K562 (cell line): ENCODE data around the gene MCM7. TPM values are rescaled to one million over a fixed set of nuclear protein-coding genes. Genes with fewer than 3 reads are reported as not detected.

Experiments used
- ATF2 ChIP-seq: sonication (generic); formaldehyde crosslinking; IDR thresholded peaks from 2 replicates; pipeline ENCODE4 v1.8.1; 2022; ENCODE audit warnings: missing genetic modification reagents
- BRD4 ChIP-seq: fragments of 200-600 bp; sonication (generic); IDR thresholded peaks from 2 replicates; pipeline ENCODE4 v1.6.1; 2017; ENCODE audit warnings: inconsistent platforms
- CBFA2T3 ChIP-seq: fragments of 450-650 bp; IDR thresholded peaks from 2 replicates; pipeline ENCODE4 v1.6.1; 2017
- CCNT2 ChIP-seq: IDR thresholded peaks from 2 replicates; pipeline ENCODE4 v1.6.1; 2011; ENCODE audit warnings: borderline replicate concordance, low read depth, mild to moderate bottlenecking, moderate library complexity, mixed read lengths, low read length; ENCODE audit not compliant: insufficient read length; ENCODE audit errors: extremely low read depth
- DMBX1 ChIP-seq: fragments of 250-450 bp; sonication (Bioruptor Pico); IDR thresholded peaks from 2 replicates; pipeline ENCODE4 v1.8.0; 2022; ENCODE audit warnings: inconsistent platforms, mild to moderate bottlenecking, moderate library complexity, borderline replicate concordance
- EP300 ChIP-seq: IDR thresholded peaks from 2 replicates; pipeline ENCODE4 v1.6.1; 2012; ENCODE audit warnings: low read length, improper control_type of control experiment
- GTF2A2 ChIP-seq: IDR thresholded peaks from 2 replicates; pipeline ENCODE4 v1.6.1; 2016; ENCODE audit warnings: mild to moderate bottlenecking, missing genetic modification characterization, missing compliant biosample characterization
- GTF2E2 ChIP-seq: fragments of 200-800 bp; sonication (Bioruptor generic); IDR thresholded peaks from 2 replicates; pipeline ENCODE4 v1.6.1; 2016; ENCODE audit warnings: missing genetic modification characterization, missing compliant biosample characterization
- HDAC1 ChIP-seq, 2 experiments: fragments of 450-650 bp; IDR thresholded peaks; 2 replicates each; pipeline ENCODE4 v1.6.1; 2016 to 2017; ENCODE audit warnings: inconsistent platforms in 1 of 2, mild to moderate bottlenecking in 1 of 2, moderate library complexity in 1 of 2
- HOXB6 ChIP-seq: fragments of 250-450 bp; sonication (Bioruptor Pico); IDR thresholded peaks from 2 replicates; pipeline ENCODE4 v1.5.1; 2022; ENCODE audit warnings: mild to moderate bottlenecking, borderline replicate concordance
- KDM2B ChIP-seq: fragments of 250-450 bp; sonication (Bioruptor Pico); IDR thresholded peaks from 2 replicates; pipeline ENCODE4 v1.8.0; 2021; ENCODE audit warnings: mild to moderate bottlenecking, moderate library complexity
- LEF1 ChIP-seq: fragments of 450-650 bp; IDR thresholded peaks from 2 replicates; pipeline ENCODE4 v1.6.1; 2016; ENCODE audit warnings: mild to moderate bottlenecking
- MECOM ChIP-seq: fragments of 250-450 bp; sonication (Bioruptor Pico); IDR thresholded peaks from 2 replicates; pipeline ENCODE4 v1.8.0; 2022; ENCODE audit warnings: inconsistent platforms
- NCOR1 ChIP-seq: fragments of 450-650 bp; IDR thresholded peaks from 2 replicates; pipeline ENCODE4 v1.6.1; 2016; ENCODE audit warnings: mild to moderate bottlenecking, moderate library complexity
- NFRKB ChIP-seq: fragments of 450-650 bp; IDR thresholded peaks from 2 replicates; pipeline ENCODE4 v1.6.1; 2016; ENCODE audit warnings: low read depth
- NFXL1 ChIP-seq: fragments of 450-650 bp; formaldehyde crosslinking; IDR thresholded peaks from 2 replicates; pipeline ENCODE4 v1.4.0; 2021; ENCODE audit warnings: mild to moderate bottlenecking
- POLR2AphosphoS5 ChIP-seq: IDR thresholded peaks from 2 replicates; pipeline ENCODE4 v1.6.1; 2011; ENCODE audit warnings: mild to moderate bottlenecking, low read depth, low read length, moderate library complexity; ENCODE audit not compliant: control insufficient read depth, insufficient read depth
- RNF2 ChIP-seq: sonication (generic); IDR thresholded peaks from 2 replicates; pipeline ENCODE4 v1.6.1; 2016
- SMAD3 ChIP-seq: fragments of 450-650 bp; formaldehyde crosslinking; conservative IDR thresholded peaks from 2 replicates; pipeline ENCODE4 v1.4.0; 2020; ENCODE audit warnings: mild to moderate bottlenecking
- SMARCA4 ChIP-seq: fragments of 450-650 bp; IDR thresholded peaks from 2 replicates; pipeline ENCODE4 v1.6.1; 2016
- SOX6 ChIP-seq: fragments of 450-650 bp; IDR thresholded peaks from 2 replicates; pipeline ENCODE4 v1.6.1; 2014; ENCODE audit warnings: mild to moderate bottlenecking
- STAT5A ChIP-seq: IDR thresholded peaks from 2 replicates; pipeline ENCODE4 v1.6.1; 2012; ENCODE audit warnings: low read length, inconsistent platforms, borderline replicate concordance
- TAL1 ChIP-seq: fragments of 450-650 bp; IDR thresholded peaks from 2 replicates; pipeline ENCODE4 v1.6.1; 2016; ENCODE audit warnings: mild to moderate bottlenecking
- TARDBP ChIP-seq: fragments of 450-650 bp; IDR thresholded peaks from 2 replicates; pipeline ENCODE4 v1.6.1; 2016
- THAP7 ChIP-seq: fragments of 250-450 bp; sonication (Bioruptor Pico); IDR thresholded peaks from 2 replicates; pipeline ENCODE4 v1.5.0; 2021
- TOE1 ChIP-seq, 2 experiments: fragments of 450-650 bp in 1 of 2; sonication (generic) in 1 of 2; formaldehyde crosslinking in 1 of 2; IDR thresholded peaks; 2 replicates each; pipeline versions ENCODE4 v1.7.1 to v1.8.0; 2016 to 2022; ENCODE audit warnings: borderline replicate concordance in 2 of 2, mild to moderate bottlenecking in 2 of 2, antibody characterized with exemption in 1 of 2, inconsistent platforms in 1 of 2, low read depth in 1 of 2, missing genetic modification reagents in 1 of 2, moderate library complexity in 1 of 2
- ZNF584 ChIP-seq: fragments of 200-800 bp; sonication (Bioruptor generic); IDR thresholded peaks from 2 replicates; pipeline ENCODE4 v1.6.1; 2016; ENCODE audit warnings: low read depth, mild to moderate bottlenecking, missing genetic modification characterization, missing compliant biosample characterization
- polyA plus RNA-seq, 8 experiments: library from polyadenylated mRNA; depleted of rRNA in 4 of 8; stranded (reverse) in 5 of 8; unstranded in 3 of 8; fragments of >200 nt; fragmentation: Nextera tagmentation in 2 of 8; fragmentation: Illumina TruSeq in 1 of 8; extraction: Ambion mirVana in 2 of 8; extraction: Trizol in 1 of 8; gene quantifications; 2 replicates each; pipeline versions ENCODE4 v1.2.1 to v1.2.3, GENCODE V29; 2011 to 2014; ENCODE audit warnings: inconsistent platforms in 1 of 8, missing spikeins in 1 of 8
- total RNA-seq, 7 experiments: library from RNA; depleted of rRNA in 6 of 7; stranded (reverse); fragments of >200 nt in 6 of 7; fragmentation: Illumina TruSeq in 2 of 7; extraction: Trizol in 2 of 7; gene quantifications; 2 replicates each; pipeline versions ENCODE4 v1.2.1 to v1.2.3, GENCODE V29; 2011 to 2021; ENCODE audit warnings: low replicate concordance in 1 of 7
- TF ChIP-seq, protein P1 (sequence below): sonication (generic); formaldehyde crosslinking; IDR thresholded peaks from 2 replicates; pipeline ENCODE4 v1.8.0; 2022; ENCODE audit warnings: missing genetic modification reagents, mild to moderate bottlenecking, moderate library complexity, borderline replicate concordance

The MCM7 gene
- total and polyA plus RNA-seq, 9 of the 15 experiments (the other 6 are each of a cell fraction or from before 2014, with no cell fraction given): 329 to 856 (median 437) TPM

GRCh38 chr7:100126931-100127865 is 26.0 kb upstream of the MCM7 start, which contains the start of gene MBLAC1 (continued):
- peak; percentile 43 for TF ChIP-seq CCNT2
- 0 out of 2 replicates have a peak, but pooled peaks have one; percentile 51 for TF ChIP-seq NCOR1
- TF ChIP-seq HDAC1 (IDR thresholded peaks at IDR 0.05): peak in 1 of 2 experiments; percentile 19; a peak in 1 of 4 replicates
- TF ChIP-seq EP300: 0 out of 2 replicates have a peak, but pooled peaks have one; percentile 7
- no peak for TF ChIP-seq BRD4
- no peak; the same call in 1 of the 2 replicates for TF ChIP-seq CBFA2T3
- TF ChIP-seq TOE1 (IDR thresholded peaks at IDR 0.05; ENCODE audit: borderline replicate concordance): peak; percentile 84
- TF ChIP-seq TOE1 (CRISPR knock-in tag; IDR thresholded peaks at IDR 0.05; ENCODE audit: borderline replicate concordance, low read depth): no peak
- TF ChIP-seq LEF1: no peak
- peak; percentile 94 for TF ChIP-seq POLR2AphosphoS5
- TF ChIP-seq SMARCA4: peak; percentile 17
- peak; percentile 98 for TF ChIP-seq NFRKB
- no peak for TF ChIP-seq ATF2 (CRISPR knock-in tag)
- TF ChIP-seq, protein P1, sequence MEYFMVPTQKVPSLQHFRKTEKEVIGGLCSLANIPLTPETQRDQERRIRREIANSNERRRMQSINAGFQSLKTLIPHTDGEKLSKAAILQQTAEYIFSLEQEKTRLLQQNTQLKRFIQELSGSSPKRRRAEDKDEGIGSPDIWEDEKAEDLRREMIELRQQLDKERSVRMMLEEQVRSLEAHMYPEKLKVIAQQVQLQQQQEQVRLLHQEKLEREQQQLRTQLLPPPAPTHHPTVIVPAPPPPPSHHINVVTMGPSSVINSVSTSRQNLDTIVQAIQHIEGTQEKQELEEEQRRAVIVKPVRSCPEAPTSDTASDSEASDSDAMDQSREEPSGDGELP (CRISPR knock-in tag): peak; percentile 66; the same call in 1 of the 2 replicates
- TF ChIP-seq NFXL1 (CRISPR knock-in tag): no peak
- TF ChIP-seq STAT5A: no peak
- TF ChIP-seq SMAD3 (CRISPR knock-in tag): peak; percentile 72
- TF ChIP-seq ZNF584 (CRISPR knock-in tag): peak; percentile 34; the same call in 1 of the 2 replicates
- 0 out of 2 replicates have a peak, but pooled peaks have one; percentile 31 for TF ChIP-seq DMBX1
- TF ChIP-seq TAL1: no peak; the same call in none of the 2 replicates
- no peak for TF ChIP-seq TARDBP
- no peak for TF ChIP-seq MECOM (CRISPR knock-in tag)
- TF ChIP-seq HOXB6 (CRISPR knock-in tag): no peak
- 0 out of 2 replicates have a peak, but pooled peaks have one; percentile 6 for TF ChIP-seq SOX6
- TF ChIP-seq RNF2: peak; percentile 61
- TF ChIP-seq KDM2B: peak; percentile 68; the same call in 1 of the 2 replicates
- TF ChIP-seq GTF2E2: 0 out of 2 replicates have a peak, but pooled peaks have one; percentile 67
- TF ChIP-seq THAP7 (CRISPR knock-in tag): no peak
- peak; percentile 25; the same call in 1 of the 2 replicates for TF ChIP-seq GTF2A2 (tag)
